H1 (cell line): ENCODE measurements around the gene SULT1A4. TPM values are rescaled to one million over a fixed set of nuclear protein-coding genes. Genes with fewer than 3 reads are reported as not detected.
"Not testable (repeated sequence)": the region's sequence is repeated elsewhere in the genome, so short reads cannot be mapped to it uniquely, and the experiment has no call there.

Source experiments
- CTCF ChIA-PET: fragments of 300-600 bp; sonication (Branson Sonifier 250); formaldehyde crosslinking; loops from one replicate; lab custom pipeline; 2021; ENCODE audit not compliant: partially characterized antibody; lab: Charles Lee
- POLR2A ChIA-PET: fragments of 300-600 bp; sonication (Branson Sonifier 250); formaldehyde crosslinking; loops from one replicate; lab custom pipeline; 2021; ENCODE audit warnings: inconsistent platforms; ENCODE audit not compliant: partially characterized antibody; lab: Charles Lee
- DNase-seq, 2 experiments: peaks; one replicate each; pipeline versions ENCODE4 v3.0.0 to v3.0.0-alpha.2; 2010 to 2022; ENCODE audit warnings: low spot score in 2 of 2, low read depth in 1 of 2, mixed read lengths in 1 of 2
- FAIRE-seq: peaks from 2 replicates; lab custom pipeline; 2011; peaks lifted over from hg19 to GRCh38; lab: Jason Lieb, UNC
- H2AFZ ChIP-seq: 2 replicates; pipeline ENCODE4 v1.8.1; 2012; ENCODE audit warnings: low read length, inconsistent platforms
- H2AK5ac ChIP-seq: 2 replicates; pipeline ENCODE4 v1.6.1; 2013; ENCODE audit warnings: low read depth, low read length
- H2BK120ac ChIP-seq: replicated peaks from 2 replicates; pipeline ENCODE3; 2013; ENCODE audit warnings: low read depth, low read length, inconsistent platforms
- H2BK12ac ChIP-seq: 2 replicates; pipeline ENCODE4 v1.6.1; 2013; ENCODE audit warnings: low read depth, low read length
- H2BK15ac ChIP-seq: 2 replicates; pipeline ENCODE4 v1.6.1; 2013; ENCODE audit warnings: low read length
- H2BK20ac ChIP-seq: 2 replicates; pipeline ENCODE4 v1.6.1; 2013; ENCODE audit warnings: low read length
- H2BK5ac ChIP-seq: 2 replicates; pipeline ENCODE4 v1.6.1; 2013; ENCODE audit warnings: low read depth, low read length
- H3K14ac ChIP-seq: 2 replicates; pipeline ENCODE4 v1.6.1; 2013; ENCODE audit warnings: inconsistent platforms; ENCODE audit not compliant: insufficient read length
- H3K18ac ChIP-seq: 2 replicates; pipeline ENCODE4 v1.6.1; 2013; ENCODE audit warnings: low read length; ENCODE audit errors: extremely low read depth
- H3K23ac ChIP-seq: 2 replicates; pipeline ENCODE4 v1.6.1; 2013; ENCODE audit warnings: inconsistent platforms; ENCODE audit not compliant: insufficient read length
- H3K23me2 ChIP-seq: 2 replicates; pipeline ENCODE4 v1.6.1; 2013; ENCODE audit warnings: low read depth, low read length
- H3K27ac ChIP-seq: 2 replicates; pipeline ENCODE4 v1.6.1; 2011; ENCODE audit warnings: low read depth, low read length, inconsistent platforms
- H3K27me3 ChIP-seq, 4 experiments: replicated peaks in 1 of 4; 1 replicate in 1 of 4; 2 replicates in 3 of 4; pipeline versions ENCODE4 v1.6.1 to v1.8.1; 2011 to 2013; ENCODE audit warnings: low read length in 3 of 4, mild to moderate bottlenecking in 3 of 4, inconsistent platforms in 2 of 4, mixed read lengths in 2 of 4, moderate library complexity in 1 of 4; ENCODE audit not compliant: control insufficient read depth in 3 of 4, insufficient read depth in 3 of 4; ENCODE audit errors: extremely low read depth in 1 of 4
- H3K36me3 ChIP-seq, 4 experiments: 2 replicates each; pipeline versions ENCODE4 v1.6.1 to v1.8.1; 2011 to 2013; ENCODE audit warnings: mild to moderate bottlenecking in 4 of 4, low read length in 3 of 4, moderate library complexity in 2 of 4, control low read depth in 1 of 4, inconsistent platforms in 1 of 4; ENCODE audit not compliant: insufficient read depth in 4 of 4, control insufficient read depth in 2 of 4
- H3K4ac ChIP-seq: replicated peaks from 2 replicates; pipeline ENCODE3; 2013; ENCODE audit warnings: low read length, low read depth, mixed read lengths, inconsistent platforms; ENCODE audit not compliant: insufficient read length
- H3K4me1 ChIP-seq, 4 experiments: replicated peaks in 1 of 4; 1 replicate in 1 of 4; 2 replicates in 3 of 4; pipeline versions ENCODE4 v1.6.1 to v1.8.1; 2011 to 2013; ENCODE audit warnings: low read length in 3 of 4, inconsistent platforms in 2 of 4, mixed read lengths in 1 of 4; ENCODE audit not compliant: insufficient read depth in 4 of 4, control insufficient read depth in 3 of 4
- H3K4me2 ChIP-seq, 2 experiments: 2 replicates each; pipeline versions ENCODE4 v1.6.1 to v1.8.1; 2011 to 2013; ENCODE audit warnings: low read depth in 2 of 2, low read length in 2 of 2, control low read depth in 1 of 2, inconsistent platforms in 1 of 2, mild to moderate bottlenecking in 1 of 2; ENCODE audit not compliant: insufficient read depth in 1 of 2
- H3K4me3 ChIP-seq, 4 experiments: fragments of 200-600, 300-600 bp in 1 of 4; sonication (generic), shearing (Covaris generic), sonication (Bioruptor Twin) in 1 of 4; 2 replicates each; pipeline versions ENCODE4 v1.5.1 to v1.8.1; 2011 to 2016; ENCODE audit warnings: low read length in 4 of 4, low read depth in 3 of 4, control low read depth in 2 of 4, inconsistent platforms in 2 of 4, mild to moderate bottlenecking in 2 of 4, mixed read lengths in 1 of 4, moderate library complexity in 1 of 4; ENCODE audit not compliant: insufficient read depth in 2 of 4; ENCODE audit errors: extremely low read depth in 1 of 4
- H3K56ac ChIP-seq: replicated peaks from 2 replicates; pipeline ENCODE3; 2013; ENCODE audit warnings: low read depth, mild to moderate bottlenecking, mixed read lengths, low read length, inconsistent platforms; ENCODE audit not compliant: insufficient read length
- H3K79me1 ChIP-seq: 2 replicates; pipeline ENCODE4 v1.6.1; 2013; ENCODE audit warnings: low read depth, low read length, control low read depth
- H3K79me2 ChIP-seq, 2 experiments: 2 replicates each; pipeline versions ENCODE4 v1.6.1 to v1.8.1; 2012 to 2013; ENCODE audit warnings: low read length in 2 of 2, mild to moderate bottlenecking in 2 of 2, inconsistent platforms in 1 of 2; ENCODE audit not compliant: insufficient read depth in 2 of 2, control insufficient read depth in 1 of 2
- H3K9ac ChIP-seq, 4 experiments: replicated peaks in 1 of 4; 1 replicate in 1 of 4; 2 replicates in 3 of 4; pipeline versions ENCODE4 v1.6.1 to v1.8.1; 2011 to 2013; ENCODE audit warnings: low read depth in 3 of 4, low read length in 3 of 4, control low read depth in 2 of 4, mild to moderate bottlenecking in 2 of 4, moderate library complexity in 2 of 4, inconsistent platforms in 1 of 4; ENCODE audit errors: extremely low read depth in 1 of 4
- H3K9me3 ChIP-seq, 2 experiments: 2 replicates each; pipeline versions ENCODE4 v1.6.1 to v1.8.1; 2012 to 2013; ENCODE audit warnings: mild to moderate bottlenecking in 2 of 2, moderate library complexity in 2 of 2, control low read depth in 1 of 2, inconsistent platforms in 1 of 2, low read depth in 1 of 2, low read length in 1 of 2, mixed read lengths in 1 of 2; ENCODE audit not compliant: insufficient read depth in 2 of 2
- H4K20me1 ChIP-seq, 2 experiments: replicated peaks in 1 of 2; 2 replicates each; pipeline versions ENCODE3 to v1.8.1; 2011 to 2013; ENCODE audit warnings: inconsistent platforms in 2 of 2, low read length in 2 of 2, mild to moderate bottlenecking in 1 of 2; ENCODE audit not compliant: insufficient read depth in 2 of 2, control insufficient read depth in 1 of 2
- H4K5ac ChIP-seq: 2 replicates; pipeline ENCODE4 v1.6.1; 2013; ENCODE audit warnings: low read length, low read depth, mixed read lengths, inconsistent platforms; ENCODE audit not compliant: insufficient read length
- H4K8ac ChIP-seq: 2 replicates; pipeline ENCODE4 v1.8.0; 2013; ENCODE audit warnings: mild to moderate bottlenecking, moderate library complexity, low read length, inconsistent platforms; ENCODE audit not compliant: insufficient read depth; ENCODE audit errors: extremely low read depth
- H4K91ac ChIP-seq: replicated peaks from 2 replicates; pipeline ENCODE3; 2013; ENCODE audit warnings: low read length, mixed read lengths, inconsistent platforms; ENCODE audit not compliant: insufficient read length
- WGBS, 2 experiments: shearing (Covaris generic) in 1 of 2; methylation state at CpG; one replicate each; pipeline versions ENCODE4 v1.1.6 to v1.1.7; 2013 to 2015; ENCODE audit warnings: low lambda C conversion rate in 2 of 2, mixed read lengths in 2 of 2, inconsistent platforms in 1 of 2, low coverage in 1 of 2, missing lambda C conversion rate in 1 of 2; ENCODE audit not compliant: insufficient replicate concordance in 2 of 2, insufficient coverage in 1 of 2, insufficient read length in 1 of 2; ENCODE audit errors: extremely low coverage in 1 of 2, missing lambda C conversion rate in 1 of 2; 5-methylcytosine and 5-hydroxymethylcytosine counted together
- polyA plus RNA-seq, 7 experiments: library from polyadenylated mRNA; depleted of rRNA in 3 of 7; stranded (reverse) in 5 of 7; unstranded in 2 of 7; fragments of >200 nt in 5 of 7; fragments of 200-250 nt in 2 of 7; gene quantifications; 1 replicate in 5 of 7; 2 replicates in 1 of 7; 4 replicates in 1 of 7; pipeline versions ENCODE4 v1.2.1 to v1.2.3, GENCODE V29; 2011 to 2013; ENCODE audit warnings: missing spikeins in 2 of 7, mixed read lengths in 2 of 7
- total RNA-seq: library from RNA; stranded (reverse); fragmentation: NEBNext Ultra II Directional; extraction: Animal tissue kit (Norgen Biotek cat#: 25700); gene quantifications from 2 replicates; pipeline ENCODE4 v1.2.1, GENCODE V29; 2021

Gene SULT1A4
- total and polyA plus RNA-seq, 2 of the 8 experiments (the other 6 are each of a cell fraction or from before 2014, with no cell fraction given): 0.82 to 1.7 TPM

DNA sequence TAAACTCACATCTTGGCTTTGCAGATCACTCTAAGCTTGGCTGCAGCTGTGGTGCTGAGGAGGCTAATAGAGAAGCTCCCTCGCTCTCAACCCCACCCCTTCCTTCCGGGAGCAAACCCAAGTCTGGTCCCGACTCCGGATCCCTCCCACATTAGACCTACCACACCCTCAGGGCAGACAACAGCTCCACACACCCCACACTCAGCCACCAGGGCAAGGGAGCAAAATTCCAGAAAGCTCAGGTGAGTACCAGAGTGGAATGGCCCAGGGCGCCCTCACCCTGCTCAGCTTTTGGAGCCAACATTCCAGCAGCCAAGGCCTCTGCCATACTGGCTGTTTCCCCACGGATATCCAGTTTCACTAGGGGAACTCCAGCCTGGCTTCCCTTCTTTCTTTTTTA, 9.9 kb downstream of the SULT1A4 start:
- FAIRE-seq, H4K5ac ChIP-seq, H3K14ac ChIP-seq, H3K18ac ChIP-seq, POLR2A ChIA-PET, H3K9ac ChIP-seq, H4K91ac ChIP-seq, H2BK5ac ChIP-seq, H3K23ac ChIP-seq, H3K4me3 ChIP-seq, CTCF ChIA-PET, H3K23me2 ChIP-seq, H3K27ac ChIP-seq, H3K36me3 ChIP-seq, H4K20me1 ChIP-seq, H2AFZ ChIP-seq, H3K79me1 ChIP-seq, H3K79me2 ChIP-seq, H4K8ac ChIP-seq, H3K9me3 ChIP-seq, H2BK15ac ChIP-seq, H3K56ac ChIP-seq, H2BK120ac ChIP-seq, H3K4ac ChIP-seq, H3K4me1 ChIP-seq, H2AK5ac ChIP-seq, H3K27me3 ChIP-seq, H3K4me2 ChIP-seq, H2BK12ac ChIP-seq, H2BK20ac ChIP-seq: not testable (repeated sequence)
- WGBS, 2 experiments: 78% methylated on average over 5 of the region's 6 CpGs; no CpG with 5 or more reads in 1 of the 2 experiments
- peak in 1 of 2 experiments; percentile 52 for DNase-seq

DNA sequence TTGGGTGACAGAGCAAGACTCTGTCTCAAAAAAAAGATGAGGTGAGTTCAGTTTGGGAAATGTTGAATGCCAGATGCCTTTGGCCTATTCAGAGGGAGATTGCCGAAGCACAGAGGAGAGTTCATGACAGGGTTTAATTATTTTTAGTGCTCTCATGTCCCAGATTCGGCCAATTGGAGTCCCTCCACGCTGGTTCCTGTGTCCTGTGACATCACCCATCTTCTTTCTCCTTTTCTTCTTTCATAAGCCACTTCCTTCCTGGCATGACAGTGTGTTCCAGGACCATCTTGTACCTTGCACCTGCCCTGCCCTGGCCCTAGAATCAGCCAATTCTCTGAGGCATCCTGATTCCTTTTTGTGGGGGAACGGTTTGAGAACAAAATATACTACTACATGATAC, 12.4 kb downstream of the SULT1A4 start:
- H2AK5ac ChIP-seq, H3K9me3 ChIP-seq, H3K4me1 ChIP-seq, H3K4ac ChIP-seq, H4K5ac ChIP-seq, H4K20me1 ChIP-seq, H2BK20ac ChIP-seq, H3K79me1 ChIP-seq, H2BK15ac ChIP-seq, H3K23ac ChIP-seq, H2BK5ac ChIP-seq, H3K4me2 ChIP-seq, H3K14ac ChIP-seq, H3K9ac ChIP-seq, H3K4me3 ChIP-seq, H3K23me2 ChIP-seq, H3K27me3 ChIP-seq, POLR2A ChIA-PET, H2BK12ac ChIP-seq, H3K36me3 ChIP-seq, H3K56ac ChIP-seq, H3K18ac ChIP-seq, H4K91ac ChIP-seq, FAIRE-seq, H2BK120ac ChIP-seq, CTCF ChIA-PET, DNase-seq, H3K27ac ChIP-seq, H3K79me2 ChIP-seq, H4K8ac ChIP-seq, H2AFZ ChIP-seq: not testable (repeated sequence)
- no CpG with 5 or more reads among the region's 4 CpGs for WGBS, 2 experiments
